PC-3 (cell line): ENCODE measurements around the gene RPE65. TPM values are rescaled to one million over a fixed set of nuclear protein-coding genes. Genes with fewer than 3 reads are reported as not detected.

ENCODE experiments used
- ATAC-seq: fragments of 200-7000 bp; cut with Tn5 transposase; 2 replicates; pipeline ENCODE4 v1.9.1; 2020; ENCODE audit warnings: mild to moderate bottlenecking, moderate library complexity
- BruUV-seq: library from RNA; stranded (reverse); fragments of 400-500 nt; replicated peaks from 2 replicates; lab custom pipeline; 2021; lab: Mats Ljungman, UMichigan
- CTCF ChIA-PET: fragments of 300-600 bp; sonication (Branson Sonifier 250); formaldehyde crosslinking; loops from one replicate; lab custom pipeline; 2022; ENCODE audit warnings: antibody characterized with exemption; lab: Charles Lee
- POLR2A ChIA-PET: fragments of 300-600 bp; sonication (Branson Sonifier 250); formaldehyde crosslinking; loops from one replicate; lab custom pipeline; 2022; ENCODE audit warnings: antibody characterized with exemption; ENCODE audit not compliant: unreplicated experiment; lab: Charles Lee
- DNase-seq: peaks from one replicate; pipeline ENCODE4 v3.0.0-alpha.2; 2015
- H2AFZ ChIP-seq: fragments of 300-600 bp; sonication (generic); 2 replicates; pipeline ENCODE4 v1.6.0; 2016; ENCODE audit warnings: antibody characterized with exemption, low read length
- H3F3A ChIP-seq: fragments of 300-600 bp; sonication (generic); one replicate; pipeline ENCODE4 v1.6.0; 2017; ENCODE audit warnings: antibody characterized with exemption, low read length, control low read depth, mild to moderate bottlenecking; ENCODE audit not compliant: unreplicated experiment
- H3K27ac ChIP-seq: fragments of 300-600 bp; sonication (generic); 2 replicates; pipeline ENCODE4 v1.5.1; 2016; ENCODE audit warnings: mild to moderate bottlenecking, low read length
- H3K27me3 ChIP-seq: fragments of 300-600 bp; sonication (generic); 2 replicates; pipeline ENCODE4 v1.6.1; 2016; ENCODE audit warnings: low read length, mixed read lengths
- H3K36me3 ChIP-seq: fragments of 300-600 bp; sonication (generic); 2 replicates; pipeline ENCODE4 v1.6.1; 2016; ENCODE audit warnings: low read depth, mixed run types, low read length, mixed read lengths
- H3K4me1 ChIP-seq: fragments of 300-600 bp; sonication (generic); 2 replicates; pipeline ENCODE4 v1.5.1; 2016; ENCODE audit warnings: low read length; ENCODE audit not compliant: insufficient read depth
- H3K4me2 ChIP-seq: fragments of 300-600 bp; sonication (generic); 2 replicates; pipeline ENCODE4 v1.6.0; 2016; ENCODE audit warnings: low read length
- H3K4me3 ChIP-seq: fragments of 300-600 bp; sonication (generic); 2 replicates; pipeline ENCODE4 v1.5.1; 2016; ENCODE audit warnings: mild to moderate bottlenecking, low read length, mixed read lengths
- H3K79me2 ChIP-seq: fragments of 300-600 bp; sonication (generic); 2 replicates; pipeline ENCODE4 v1.6.1; 2017; ENCODE audit warnings: low read length, mixed read lengths
- H3K9ac ChIP-seq: fragments of 300-600 bp; sonication (generic); 2 replicates; pipeline ENCODE4 v1.6.0; 2016; ENCODE audit warnings: mild to moderate bottlenecking, low read length
- H3K9me2 ChIP-seq: fragments of 300-600 bp; sonication (generic); replicated peaks from 2 replicates; pipeline ENCODE4 v1.6.1; 2016; ENCODE audit warnings: mixed run types, low read length, mixed read lengths
- H3K9me3 ChIP-seq: fragments of 300-600 bp; sonication (generic); 2 replicates; pipeline ENCODE4 v1.6.1; 2016; ENCODE audit warnings: low read length, mixed read lengths
- H4K20me1 ChIP-seq: fragments of 300-600 bp; sonication (generic); 2 replicates; pipeline ENCODE4 v1.6.1; 2016; ENCODE audit warnings: low read length, mixed read lengths
- CTCF ChIP-seq: fragments of 300-600 bp; sonication (generic); conservative IDR thresholded peaks from 2 replicates; pipeline ENCODE4 v1.5.1; 2017; ENCODE audit warnings: antibody characterized with exemption, low read depth, mild to moderate bottlenecking, low read length
- EZH2 ChIP-seq: fragments of 300-600 bp; sonication (generic); IDR thresholded peaks from one replicate; pipeline ENCODE4 v1.6.1; 2017; ENCODE audit warnings: antibody characterized with exemption, mild to moderate bottlenecking, low read length; ENCODE audit not compliant: unreplicated experiment
- EZH2phosphoT487 ChIP-seq: fragments of 300-600 bp; sonication (generic); IDR thresholded peaks from 2 replicates; pipeline ENCODE4 v1.6.1; 2018; ENCODE audit warnings: mild to moderate bottlenecking, antibody characterized with exemption, low read length, borderline replicate concordance
- intact Hi-C: fragments of 100-400 bp; cut with micrococcal nuclease; formaldehyde crosslinking; loops from 2 replicates; pipeline ENCODE4 v1.9.0; 2023
- total RNA-seq: library from RNA; depleted of rRNA; stranded (reverse); fragments of >200 nt; gene quantifications from 2 replicates; pipeline ENCODE4 v1.2.3, GENCODE V29; 2014

RPE65 gene
- total RNA-seq, 1 experiment from 2014 or later = not detected

GRCh38 chr1:68448365-68448764 is 1.4 kb downstream of the RPE65 start:
- DNase-seq (no peak), ATAC-seq (no peak)
- Histone ChIP-seq H3K4me1 (peaks cover 15% of the 10 kb centered on the region), H3K79me2 (no peaks in the 10 kb centered on the region), H3K27me3 (no peaks in the 10 kb centered on the region), H3K9me3 (no peaks in the 10 kb centered on the region), H4K20me1 (0 out of 2 replicates have a peak, but pooled peaks cover 5% of the 10 kb centered on the region), H3F3A (no peaks in the 10 kb centered on the region), H3K4me3 (no peak overlapping the region), H3K36me3 (peaks cover 29% of the 10 kb centered on the region), H3K4me2 (no peak overlapping the region), H2AFZ (no peak overlapping the region), H3K9me2 (no peaks in the 10 kb centered on the region), H3K27ac (no peak overlapping the region), H3K9ac (no peak overlapping the region)
- BruUV-seq = no TSS peak
- ChIA-PET POLR2A (no interaction called here), CTCF (no interaction called here)
- intact Hi-C loops = no loop called here
- no peak for TF ChIP-seq CTCF
- no peak for TF ChIP-seq EZH2phosphoT487
- no peak for TF ChIP-seq EZH2

DNA sequence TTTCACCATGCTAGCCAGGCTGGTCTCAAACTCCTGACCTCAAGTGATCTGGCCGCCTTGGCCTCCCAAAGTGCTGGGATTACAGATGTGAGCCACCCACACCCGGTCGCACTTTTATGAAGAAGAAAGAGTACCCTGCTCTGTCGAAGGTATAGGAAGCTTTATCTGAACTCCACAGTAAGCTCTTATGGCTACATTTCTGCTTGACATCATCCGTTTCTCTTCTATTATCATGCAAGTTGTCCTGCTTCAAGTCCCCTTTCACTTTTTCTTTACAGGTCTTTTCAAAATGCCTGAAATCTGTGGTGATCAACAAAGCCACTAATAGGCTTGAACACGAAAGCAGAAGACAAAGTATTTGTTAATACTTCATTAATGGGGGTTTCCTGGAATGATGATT is 4.0 kb downstream of the RPE65 start:
- Histone ChIP-seq H3K27ac (no peak overlapping the region), H3K4me3 (no peak overlapping the region), H3K27me3 (no peaks in the 10 kb centered on the region), H3K36me3 (peaks cover 32% of the 10 kb centered on the region), H4K20me1 (peaks cover 12% of the 10 kb centered on the region; the same call in 1 of the 2 replicates), H3K9me3 (no peaks in the 10 kb centered on the region), H3K4me2 (no peak overlapping the region), H3K9ac (no peak overlapping the region), H3K4me1 (peaks cover 4% of the 10 kb centered on the region; the same call in 1 of the 2 replicates), H2AFZ (no peak overlapping the region), H3K79me2 (no peaks in the 10 kb centered on the region), H3F3A (peaks cover 9% of the 10 kb centered on the region), H3K9me2 (no peaks in the 10 kb centered on the region)
- no peak for ATAC-seq
- POLR2A ChIA-PET = no interaction called here
- intact Hi-C loops = no loop called here
- no peak for TF ChIP-seq EZH2
- no peak for TF ChIP-seq EZH2phosphoT487
- BruUV-seq = no TSS peak
- no peak for DNase-seq
- CTCF ChIA-PET = no interaction called here

GRCh38 chr1:68442822-68443556 is 6.8 kb downstream of the RPE65 start:
- ATAC-seq (peak; percentile 74), DNase-seq (peak; percentile 94)
- H3F3A ChIP-seq = peaks cover 9% of the 10 kb centered on the region
- H4K20me1 ChIP-seq = peaks cover 12% of the 10 kb centered on the region; the same call in 1 of the 2 replicates
- no peak overlapping the region for H2AFZ ChIP-seq
- H3K36me3 ChIP-seq = peaks cover 47% of the 10 kb centered on the region
- no peaks in the 10 kb centered on the region for H3K27me3 ChIP-seq
- peaks cover 4% of the 10 kb centered on the region; the same call in 1 of the 2 replicates for H3K4me1 ChIP-seq
- no TSS peak for BruUV-seq
- CTCF ChIA-PET = interaction anchor here (0.5 to 0.9 kb wide), 5 partner anchors 10 to 323 kb away, joined by 3 to 10 read pairs (median 4); no protein-coding TSS in a partner anchor
- intact Hi-C loops = loop anchor here (1.0 kb wide), 1 partner anchor 327 kb away; no protein-coding TSS in a partner anchor
- no peaks in the 10 kb centered on the region for H3K9me3 ChIP-seq
- no peak overlapping the region for H3K4me3 ChIP-seq
- no peaks in the 10 kb centered on the region for H3K79me2 ChIP-seq
- no peak for TF ChIP-seq EZH2
- TF ChIP-seq CTCF = peak; percentile 83
- H3K4me2 ChIP-seq = no peak overlapping the region
- H3K9me2 ChIP-seq = no peaks in the 10 kb centered on the region
- POLR2A ChIA-PET = interaction anchor here (0.5 to 0.7 kb wide), 2 partner anchors 85 to 1095 kb away, joined by 3 to 6 read pairs; no protein-coding TSS in a partner anchor
- H3K9ac ChIP-seq = no peak overlapping the region
- no peak overlapping the region for H3K27ac ChIP-seq
